HG02623 (cell line): ENCODE measurements around the gene GLI3.

Source experiments
- ATAC-seq: cut with Tn5 transposase; IDR thresholded peaks from one replicate; pipeline ENCODE4 v1.9.1; 2021; ENCODE audit warnings: moderate library complexity; ENCODE audit not compliant: unreplicated experiment

The GLI3 gene

GRCh38 chr7:42049761-42050160 lies 187.2 kb downstream of the GLI3 start:
- no peak for ATAC-seq

GRCh38 chr7:42046483-42046882 lies 190.5 kb downstream of the GLI3 start:
- ATAC-seq, result no peak

DNA sequence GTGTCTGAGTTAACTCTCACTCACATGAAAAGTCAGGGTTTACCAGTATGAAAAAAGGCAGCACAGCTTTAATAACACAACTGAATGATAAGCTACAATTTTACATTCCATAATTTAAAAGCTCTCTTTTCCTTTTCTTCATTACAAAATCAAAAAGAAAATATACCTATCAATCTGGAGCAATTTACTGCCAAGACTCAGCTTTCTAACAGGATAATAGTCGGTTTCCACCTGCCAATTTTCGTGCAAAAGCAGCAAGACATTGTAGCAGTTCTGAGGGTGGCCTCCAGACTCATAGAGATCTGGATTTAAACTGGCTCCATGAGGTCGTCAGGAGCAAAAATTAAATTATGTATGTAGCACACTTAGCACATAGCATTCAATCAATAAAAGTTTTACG lies 191.0 kb downstream of the GLI3 start:
- no peak for ATAC-seq

DNA sequence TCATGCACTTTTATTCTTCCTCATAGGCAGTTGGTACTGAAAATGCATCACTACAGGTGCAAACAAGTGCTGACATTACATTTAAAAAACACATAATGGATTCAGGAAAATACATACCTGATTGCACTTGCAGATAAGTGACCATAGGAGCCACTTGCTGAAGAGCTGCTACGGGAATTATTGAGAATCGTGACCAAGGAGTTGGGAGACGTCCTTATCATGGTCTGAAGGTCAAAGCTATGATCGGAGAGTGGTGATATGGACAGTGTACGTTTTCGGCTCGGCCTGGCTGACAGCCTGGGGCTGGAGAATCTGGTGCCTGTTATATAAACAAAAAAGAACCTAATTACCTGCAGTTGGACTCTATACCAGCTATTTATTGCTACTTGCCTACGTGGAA lies 197.1 kb downstream of the GLI3 start:
- no peak for ATAC-seq

- no peak for ATAC-seq
Observed at GRCh38 chr7:42035210-42035609, 201.8 kb downstream of the GLI3 start.

DNA sequence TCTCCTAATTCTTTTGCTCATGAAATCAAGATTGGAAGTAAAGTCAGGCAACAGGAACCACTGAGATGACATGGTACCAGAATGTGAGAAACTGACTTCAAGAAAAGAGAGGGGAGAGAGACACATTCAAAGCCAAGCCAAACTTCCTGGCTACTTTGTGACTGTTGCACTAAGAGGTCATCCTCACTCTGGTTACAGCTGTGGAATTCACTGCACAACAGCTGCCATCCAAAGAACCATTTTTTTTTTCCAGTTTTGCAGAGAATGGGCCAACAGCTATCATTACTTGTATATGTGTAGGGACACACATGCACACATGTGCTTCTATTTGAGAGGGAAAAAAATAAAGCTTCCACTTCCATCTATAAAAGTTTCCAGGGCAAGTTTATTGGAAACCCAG lies 203.5 kb downstream of the GLI3 start:
- no peak for ATAC-seq

DNA sequence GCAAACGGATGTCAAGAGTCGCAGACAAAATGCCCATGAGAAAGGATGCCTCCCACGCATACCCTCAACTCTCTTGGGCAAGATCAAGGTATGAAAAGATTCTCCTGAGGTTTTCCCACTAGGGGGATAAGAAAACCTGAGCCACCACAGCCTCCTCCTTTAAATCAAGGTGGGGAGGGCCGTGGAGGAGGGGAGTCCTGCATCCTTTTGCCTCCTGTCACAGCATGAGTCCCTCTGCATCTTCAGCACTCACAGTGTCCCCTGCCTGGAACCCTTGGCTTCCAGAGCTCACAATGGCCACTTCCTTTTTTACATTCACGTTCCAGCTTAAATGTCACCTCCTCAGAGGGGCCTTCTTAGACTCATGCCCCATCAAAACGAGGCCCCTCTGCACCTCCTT lies 207.6 kb downstream of the GLI3 start:
- ATAC-seq, result no peak

DNA sequence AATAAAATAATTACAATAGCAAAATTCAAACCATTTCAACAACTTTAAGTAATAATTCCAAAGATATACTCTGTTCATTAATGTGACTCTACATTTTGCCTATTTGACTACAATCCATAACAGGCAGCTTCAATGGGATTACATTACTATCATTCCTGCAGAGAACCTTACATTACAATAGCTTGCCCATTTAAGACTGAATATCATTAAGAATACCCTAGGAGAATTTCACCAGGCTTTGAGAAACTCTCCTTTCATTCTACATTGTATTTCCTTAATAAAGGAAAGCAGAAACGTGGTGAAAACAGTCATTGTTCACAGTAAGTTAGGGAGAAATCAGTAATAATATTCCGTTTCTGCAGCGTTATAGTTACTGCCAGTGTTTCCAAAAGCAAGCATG lies 209.5 kb downstream of the GLI3 start:
- ATAC-seq, result no peak

DNA sequence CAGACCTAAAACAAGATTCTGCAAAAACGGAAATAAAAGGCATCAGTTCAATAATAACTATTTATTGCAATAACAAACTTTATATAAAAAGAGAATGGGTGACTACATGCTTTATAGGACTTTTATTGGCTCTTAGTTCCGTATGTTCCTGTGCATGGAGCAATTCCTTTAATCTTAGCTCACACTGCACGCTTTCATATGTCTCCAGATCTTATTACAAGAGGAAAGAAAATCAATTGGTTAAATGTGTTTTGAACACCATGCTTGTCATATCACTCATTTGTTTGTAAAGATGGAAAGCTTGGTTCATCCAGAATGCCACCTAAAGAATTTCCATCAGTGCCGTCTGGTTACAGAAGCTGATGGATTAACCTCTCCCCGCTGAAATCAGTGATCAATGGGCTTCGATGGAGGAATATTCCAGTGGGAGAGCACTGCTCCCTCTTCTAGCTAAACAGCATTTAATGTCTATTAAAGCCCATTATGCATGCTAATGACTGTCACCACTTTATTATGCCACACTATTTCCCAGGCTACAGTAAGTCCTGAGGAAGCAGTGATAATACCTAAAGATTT lies 210.3 kb downstream of the GLI3 start:
- no peak for ATAC-seq

GRCh38 chr7:42025635-42026375 lies 211.2 kb downstream of the GLI3 start:
- ATAC-seq, result no peak

DNA sequence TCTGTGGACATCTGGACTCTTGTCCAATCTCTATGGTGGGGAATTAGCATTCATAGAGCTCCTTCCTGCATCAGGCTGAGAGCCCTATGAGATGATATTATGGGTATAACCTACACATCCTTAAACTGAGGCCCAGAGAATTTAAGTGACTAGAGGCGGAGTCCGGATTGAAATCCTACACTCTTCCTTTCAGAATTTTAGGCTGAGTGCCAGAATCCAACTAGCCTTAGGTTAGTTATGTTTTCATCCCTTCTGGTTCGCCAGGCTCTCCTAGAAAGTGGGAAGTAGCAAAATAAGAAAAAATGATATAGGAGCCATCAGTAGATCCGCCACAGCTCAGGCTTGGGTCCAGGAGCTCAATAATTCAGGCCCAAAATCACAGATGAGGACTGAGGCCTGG lies 212.5 kb downstream of the GLI3 start:
- ATAC-seq, result no peak

DNA sequence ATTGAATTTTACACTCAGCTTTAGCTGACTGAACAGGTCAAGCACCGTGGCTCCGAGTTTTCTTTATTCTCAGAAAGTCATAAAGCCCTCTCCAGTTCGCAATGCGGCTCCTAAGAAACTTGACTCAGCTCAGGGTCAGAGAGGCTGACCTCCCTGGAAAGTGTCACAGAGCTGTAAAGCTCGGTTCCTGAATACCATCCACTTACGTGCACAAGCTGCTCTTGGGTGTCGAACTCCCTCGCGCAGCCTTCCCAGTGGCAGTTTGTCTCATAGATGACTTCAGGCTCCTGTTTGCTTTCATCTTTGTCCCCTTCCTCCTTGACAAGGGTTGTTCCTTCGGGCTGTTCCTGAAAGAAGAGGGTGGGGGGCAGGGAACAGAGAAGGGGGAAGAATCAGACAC lies 213.7 kb downstream of the GLI3 start:
- ATAC-seq, result no peak

DNA sequence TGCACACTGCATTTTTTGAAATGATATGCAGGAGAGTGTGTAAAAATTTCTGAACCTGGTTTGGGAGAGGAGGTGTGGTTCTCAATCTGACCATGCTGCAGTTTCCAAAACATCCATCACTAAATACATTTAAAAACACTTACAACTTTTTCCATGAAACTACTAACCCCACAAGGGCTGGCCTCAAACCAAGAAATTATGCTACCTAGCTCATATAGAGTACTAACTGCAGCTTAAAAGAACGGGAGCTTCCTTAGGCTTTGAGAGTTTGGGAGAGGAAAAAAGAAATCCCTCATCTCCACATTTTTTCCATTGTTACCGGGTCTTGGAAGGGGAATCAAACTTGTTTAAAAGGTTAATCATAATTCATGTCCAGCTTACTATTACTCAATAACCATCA lies 214.2 kb downstream of the GLI3 start:
- ATAC-seq, result no peak

GRCh38 chr7:42022056-42022455 lies 215.0 kb downstream of the GLI3 start:
- ATAC-seq, result no peak

GRCh38 chr7:42021631-42022030 lies 215.4 kb downstream of the GLI3 start:
- ATAC-seq, result no peak

GRCh38 chr7:42020061-42020460 lies 216.9 kb downstream of the GLI3 start:
- ATAC-seq, result no peak

- no peak for ATAC-seq
Observed at GRCh38 chr7:42017349-42017986, 219.5 kb downstream of the GLI3 start.

DNA sequence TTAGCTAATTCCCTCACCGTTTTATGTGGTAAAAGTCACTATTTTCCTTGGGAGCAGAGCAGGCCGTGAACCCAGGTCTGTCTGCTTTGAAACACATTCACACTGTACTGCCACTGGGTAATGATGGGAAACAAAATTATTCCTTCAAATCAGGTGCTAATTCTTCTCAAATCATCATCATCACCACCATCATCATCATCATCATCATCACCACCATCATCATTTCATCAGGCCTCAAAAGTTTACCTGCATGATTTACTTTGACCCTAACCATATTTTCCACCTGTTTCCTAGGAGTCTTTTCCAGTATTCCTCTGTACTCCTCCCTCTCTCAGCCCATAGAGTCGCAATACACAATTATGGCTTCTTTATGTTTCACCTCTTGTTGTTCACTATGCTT lies 220.5 kb downstream of the GLI3 start:
- no peak for ATAC-seq

DNA sequence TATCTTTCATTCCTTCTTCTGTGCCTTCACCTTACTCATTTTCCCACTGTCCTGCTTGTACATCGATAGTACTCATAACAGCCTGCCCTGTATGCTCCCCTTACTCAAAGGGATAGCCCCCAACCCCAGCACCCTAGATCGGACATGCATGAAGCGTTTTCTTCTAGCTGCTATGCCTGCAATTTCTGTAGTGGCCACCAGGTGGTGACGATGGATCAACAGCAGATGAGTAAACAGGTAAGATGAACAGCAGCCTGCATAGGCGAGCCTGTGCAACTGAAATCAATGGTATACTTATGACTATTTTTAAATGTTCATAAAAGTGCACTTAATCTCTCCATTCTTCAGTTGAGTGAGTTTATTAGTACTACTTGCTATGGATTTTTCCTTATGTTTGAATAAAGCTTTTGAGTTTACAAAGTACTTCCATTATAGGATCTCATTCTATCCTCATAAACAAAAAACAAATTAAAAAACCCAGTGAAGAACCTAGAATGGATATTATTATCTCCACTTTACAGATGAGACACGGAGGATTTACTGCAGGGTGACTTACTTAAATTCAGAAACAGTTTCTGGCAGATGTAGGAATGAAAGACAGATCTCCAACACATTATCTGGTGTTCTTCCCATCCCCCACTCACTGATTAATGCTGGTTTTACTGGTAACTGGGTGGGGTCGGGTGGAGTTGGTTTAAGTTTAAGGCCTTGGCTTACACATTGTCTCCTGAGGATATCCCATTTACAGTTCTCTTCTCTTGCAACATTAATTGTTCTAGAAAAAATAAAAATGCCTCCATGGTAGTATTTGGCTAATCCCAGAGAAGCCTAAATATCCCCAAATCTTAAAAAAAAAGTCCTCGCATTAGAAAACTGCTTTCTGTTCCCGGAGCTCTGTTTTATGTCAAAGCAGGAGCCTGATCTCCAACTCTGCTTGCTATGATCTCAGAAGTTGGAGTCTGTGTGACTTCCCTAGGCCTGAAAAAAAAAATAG lies 222.1 kb downstream of the GLI3 start:
- no peak for ATAC-seq

DNA sequence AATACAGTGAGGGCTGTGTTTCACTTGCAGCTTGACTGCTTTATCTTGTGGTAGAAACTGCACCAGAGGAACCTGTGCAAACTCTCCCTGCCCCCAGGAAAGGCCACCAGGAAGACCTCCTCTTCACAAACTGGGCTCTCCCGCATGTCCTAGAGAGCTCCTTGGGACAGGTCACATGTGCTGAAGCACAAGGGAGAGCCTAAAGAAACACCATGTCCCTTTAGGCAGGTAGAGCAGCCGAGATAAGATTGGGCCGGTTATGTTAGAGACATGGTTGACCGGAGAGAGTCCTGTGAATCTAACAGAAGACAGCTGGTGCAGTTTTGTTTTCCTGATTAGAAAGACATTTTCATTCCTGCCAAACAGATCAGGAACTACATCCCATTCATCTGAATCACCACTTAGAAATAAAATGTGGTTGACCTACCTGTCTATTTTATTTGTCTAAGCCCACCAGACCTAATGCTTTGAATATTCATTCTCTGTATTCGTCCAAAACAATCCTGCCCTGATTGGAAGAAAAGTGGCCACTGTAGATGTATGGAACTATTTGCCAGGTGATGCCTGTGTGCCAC lies 224.1 kb downstream of the GLI3 start:
- no peak for ATAC-seq

GRCh38 chr7:42012313-42012712 lies 224.7 kb downstream of the GLI3 start:
- no peak for ATAC-seq
